H1 (cell line): ENCODE results near the gene GCNA. TPM values are rescaled to one million over a fixed set of nuclear protein-coding genes. Genes with fewer than 3 reads are reported as not detected.

ENCODE experiments used
- polyA plus RNA-seq, 7 experiments: library from polyadenylated mRNA; depleted of rRNA in 3 of 7; stranded (reverse) in 5 of 7; unstranded in 2 of 7; fragments of >200 nt in 5 of 7; fragments of 200-250 nt in 2 of 7; gene quantifications; 1 replicate in 5 of 7; 2 replicates in 1 of 7; 4 replicates in 1 of 7; pipeline versions ENCODE4 v1.2.1 to v1.2.3, GENCODE V29; 2011 to 2013; ENCODE audit warnings: missing spikeins in 2 of 7, mixed read lengths in 2 of 7
- total RNA-seq: library from RNA; stranded (reverse); fragmentation: NEBNext Ultra II Directional; extraction: Animal tissue kit (Norgen Biotek cat#: 25700); gene quantifications from 2 replicates; pipeline ENCODE4 v1.2.1, GENCODE V29; 2021
- TF ChIP-seq, protein P1 (sequence below): IDR thresholded peaks from 2 replicates; pipeline ENCODE4 v1.6.1; 2012; ENCODE audit warnings: low read length, inconsistent platforms
- TF ChIP-seq, protein P2 (sequence below): IDR thresholded peaks from 2 replicates; pipeline ENCODE4 v1.6.1; 2012; ENCODE audit warnings: inconsistent platforms

The GCNA gene
- total and polyA plus RNA-seq, 2 of the 8 experiments (the other 6 are each of a cell fraction or from before 2014, with no cell fraction given), result 0.41 to 0.95 TPM

DNA sequence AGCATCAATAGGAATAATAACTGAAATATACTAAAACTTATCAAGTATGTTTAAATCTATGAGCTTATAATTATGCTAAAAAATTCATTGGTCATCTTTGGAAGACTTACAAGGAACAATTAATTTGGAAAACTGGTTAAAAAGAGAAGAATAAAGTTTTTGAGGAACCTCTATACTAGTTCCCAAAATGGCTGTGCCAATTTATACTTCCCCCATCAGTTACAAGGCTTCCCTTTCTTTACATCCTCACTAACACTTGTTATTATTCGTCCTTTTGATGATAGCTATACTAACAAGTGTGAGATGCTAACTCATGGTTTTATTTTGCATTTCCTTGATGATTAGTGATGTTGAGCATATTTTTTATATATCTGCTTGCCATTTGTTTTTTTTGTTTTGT lies 28.3 kb upstream of the GCNA start (continued):
- TF ChIP-seq, protein P1, sequence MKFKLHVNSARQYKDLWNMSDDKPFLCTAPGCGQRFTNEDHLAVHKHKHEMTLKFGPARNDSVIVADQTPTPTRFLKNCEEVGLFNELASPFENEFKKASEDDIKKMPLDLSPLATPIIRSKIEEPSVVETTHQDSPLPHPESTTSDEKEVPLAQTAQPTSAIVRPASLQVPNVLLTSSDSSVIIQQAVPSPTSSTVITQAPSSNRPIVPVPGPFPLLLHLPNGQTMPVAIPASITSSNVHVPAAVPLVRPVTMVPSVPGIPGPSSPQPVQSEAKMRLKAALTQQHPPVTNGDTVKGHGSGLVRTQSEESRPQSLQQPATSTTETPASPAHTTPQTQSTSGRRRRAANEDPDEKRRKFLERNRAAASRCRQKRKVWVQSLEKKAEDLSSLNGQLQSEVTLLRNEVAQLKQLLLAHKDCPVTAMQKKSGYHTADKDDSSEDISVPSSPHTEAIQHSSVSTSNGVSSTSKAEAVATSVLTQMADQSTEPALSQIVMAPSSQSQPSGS, result no peak
- TF ChIP-seq, protein P2, sequence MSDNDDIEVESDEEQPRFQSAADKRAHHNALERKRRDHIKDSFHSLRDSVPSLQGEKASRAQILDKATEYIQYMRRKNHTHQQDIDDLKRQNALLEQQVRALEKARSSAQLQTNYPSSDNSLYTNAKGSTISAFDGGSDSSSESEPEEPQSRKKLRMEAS, result no peak
